Panc1 (cell line): ENCODE results near the gene NNT. TPM values are rescaled to one million over a fixed set of nuclear protein-coding genes. Genes with fewer than 3 reads are reported as not detected.

Source experiments
- ATAC-seq: fragments of 200-7000 bp; cut with Tn5 transposase; 2 replicates; pipeline ENCODE4 v1.9.1; 2020; ENCODE audit warnings: mild to moderate bottlenecking, moderate library complexity
- BruUV-seq: library from RNA; stranded (reverse); fragments of 400-500 nt; replicated peaks from 2 replicates; lab custom pipeline; 2021; lab: Mats Ljungman, UMichigan
- CTCF ChIA-PET: fragments of 300-600 bp; sonication (Branson Sonifier 250); formaldehyde crosslinking; loops from one replicate; lab custom pipeline; 2022; ENCODE audit warnings: antibody characterized with exemption; lab: Charles Lee
- POLR2A ChIA-PET: fragments of 300-600 bp; sonication (Branson Sonifier 250); formaldehyde crosslinking; loops from one replicate; lab custom pipeline; 2022; ENCODE audit warnings: antibody characterized with exemption; lab: Charles Lee
- DNase-seq: peaks from one replicate; pipeline ENCODE4 v3.0.0-alpha.2; 2010; ENCODE audit warnings: low read depth, low spot score
- H3K27ac ChIP-seq: 2 replicates; pipeline ENCODE4 v1.5.1; 2011; ENCODE audit warnings: mild to moderate bottlenecking, low read length, inconsistent platforms
- H3K27me3 ChIP-seq: fragments of 200-500 bp; sonication (Bioruptor generic); 2 replicates; pipeline ENCODE4 v1.6.0; 2014; ENCODE audit warnings: low read length, inconsistent platforms; ENCODE audit not compliant: control insufficient read depth, insufficient read depth
- H3K36me3 ChIP-seq: fragments of 200-500 bp; sonication (Bioruptor generic); 2 replicates; pipeline ENCODE4 v1.5.1; 2014; ENCODE audit warnings: inconsistent platforms, mild to moderate bottlenecking, low read length, moderate library complexity; ENCODE audit not compliant: control insufficient read depth, insufficient read depth
- H3K4me1 ChIP-seq: 2 replicates; pipeline ENCODE4 v1.5.1; 2011; ENCODE audit warnings: inconsistent platforms, mild to moderate bottlenecking, low read length, moderate library complexity; ENCODE audit not compliant: control insufficient read depth, insufficient read depth
- H3K4me3 ChIP-seq, 2 experiments: 2 replicates each; pipeline ENCODE4 v1.5.1; 2011 to 2012; ENCODE audit warnings: low read depth in 2 of 2, low read length in 2 of 2, mild to moderate bottlenecking in 2 of 2, inconsistent platforms in 1 of 2, moderate library complexity in 1 of 2
- H3K9me3 ChIP-seq: fragments of 200-500 bp; sonication (Bioruptor generic); 2 replicates; pipeline ENCODE4 v1.5.1; 2014; ENCODE audit warnings: low read depth, mild to moderate bottlenecking, inconsistent platforms, low read length, moderate library complexity; ENCODE audit not compliant: control insufficient read depth, insufficient read depth
- POLR2AphosphoS5 ChIP-seq: IDR thresholded peaks from 2 replicates; pipeline ENCODE4 v1.6.1; 2012; ENCODE audit warnings: mild to moderate bottlenecking, low read depth, low read length, moderate library complexity
- SIN3A ChIP-seq: IDR thresholded peaks from 2 replicates; pipeline ENCODE4 v1.6.1; 2012; ENCODE audit warnings: low read depth, mild to moderate bottlenecking, low read length, moderate library complexity, borderline replicate concordance; ENCODE audit not compliant: insufficient read depth
- TCF7L2 ChIP-seq: IDR thresholded peaks from 2 replicates; pipeline ENCODE4 v1.6.1; 2011; ENCODE audit warnings: mild to moderate bottlenecking, low read depth, low read length, inconsistent platforms
- in situ Hi-C: cut with HindIII; loops from 2 replicates; pipeline ENCODE4 v1.10.0; 2016; ENCODE audit warnings: low sequenced_read_pairs, low pct_unique_long_range_greater_than_20kb
- intact Hi-C: fragments of 100-400 bp; cut with micrococcal nuclease; formaldehyde crosslinking; loops from one replicate; pipeline ENCODE4 v1.10.0; 2022; ENCODE audit not compliant: unreplicated experiment
- total RNA-seq: library from RNA; stranded (reverse); gene quantifications from one replicate; pipeline ENCODE4 v1.2.1, GENCODE V29; 2021; ENCODE audit not compliant: unreplicated experiment
- TF ChIP-seq, protein P1 (sequence below): fragments of 450-650 bp; IDR thresholded peaks from 2 replicates; pipeline ENCODE4 v1.5.1; 2017; ENCODE audit warnings: mild to moderate bottlenecking
- TF ChIP-seq, protein P2 (sequence below), 2 experiments: IDR thresholded peaks; 2 replicates each; pipeline ENCODE4 v1.6.1; 2011 to 2012; ENCODE audit warnings: low read depth in 2 of 2, control low read depth in 1 of 2, low read length in 1 of 2, mild to moderate bottlenecking in 1 of 2, moderate library complexity in 1 of 2; ENCODE audit not compliant: insufficient read depth in 1 of 2

Gene NNT
- total RNA-seq, 1 experiment from 2014 or later = 78.7 TPM

- Histone ChIP-seq H3K9me3 (no peaks in the 10 kb centered on the region), H3K36me3 (peaks cover 28% of the 10 kb centered on the region), H3K27me3 (no peaks in the 10 kb centered on the region), H3K4me3 (no peak overlapping the region), H3K4me1 (no peaks in the 10 kb centered on the region), H3K27ac (no peak overlapping the region)
- BruUV-seq = no TSS peak
- intact Hi-C loops (no loop called here), in situ Hi-C loops (no loop called here)
- CTCF ChIA-PET = no interaction called here
- POLR2A ChIA-PET = no interaction called here
- TF ChIP-seq SIN3A (no peak), TCF7L2 (no peak), POLR2AphosphoS5 (no peak)
- TF ChIP-seq, protein P1, sequence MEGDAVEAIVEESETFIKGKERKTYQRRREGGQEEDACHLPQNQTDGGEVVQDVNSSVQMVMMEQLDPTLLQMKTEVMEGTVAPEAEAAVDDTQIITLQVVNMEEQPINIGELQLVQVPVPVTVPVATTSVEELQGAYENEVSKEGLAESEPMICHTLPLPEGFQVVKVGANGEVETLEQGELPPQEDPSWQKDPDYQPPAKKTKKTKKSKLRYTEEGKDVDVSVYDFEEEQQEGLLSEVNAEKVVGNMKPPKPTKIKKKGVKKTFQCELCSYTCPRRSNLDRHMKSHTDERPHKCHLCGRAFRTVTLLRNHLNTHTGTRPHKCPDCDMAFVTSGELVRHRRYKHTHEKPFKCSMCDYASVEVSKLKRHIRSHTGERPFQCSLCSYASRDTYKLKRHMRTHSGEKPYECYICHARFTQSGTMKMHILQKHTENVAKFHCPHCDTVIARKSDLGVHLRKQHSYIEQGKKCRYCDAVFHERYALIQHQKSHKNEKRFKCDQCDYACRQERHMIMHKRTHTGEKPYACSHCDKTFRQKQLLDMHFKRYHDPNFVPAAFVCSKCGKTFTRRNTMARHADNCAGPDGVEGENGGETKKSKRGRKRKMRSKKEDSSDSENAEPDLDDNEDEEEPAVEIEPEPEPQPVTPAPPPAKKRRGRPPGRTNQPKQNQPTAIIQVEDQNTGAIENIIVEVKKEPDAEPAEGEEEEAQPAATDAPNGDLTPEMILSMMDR = no peak
- TF ChIP-seq, protein P2, sequence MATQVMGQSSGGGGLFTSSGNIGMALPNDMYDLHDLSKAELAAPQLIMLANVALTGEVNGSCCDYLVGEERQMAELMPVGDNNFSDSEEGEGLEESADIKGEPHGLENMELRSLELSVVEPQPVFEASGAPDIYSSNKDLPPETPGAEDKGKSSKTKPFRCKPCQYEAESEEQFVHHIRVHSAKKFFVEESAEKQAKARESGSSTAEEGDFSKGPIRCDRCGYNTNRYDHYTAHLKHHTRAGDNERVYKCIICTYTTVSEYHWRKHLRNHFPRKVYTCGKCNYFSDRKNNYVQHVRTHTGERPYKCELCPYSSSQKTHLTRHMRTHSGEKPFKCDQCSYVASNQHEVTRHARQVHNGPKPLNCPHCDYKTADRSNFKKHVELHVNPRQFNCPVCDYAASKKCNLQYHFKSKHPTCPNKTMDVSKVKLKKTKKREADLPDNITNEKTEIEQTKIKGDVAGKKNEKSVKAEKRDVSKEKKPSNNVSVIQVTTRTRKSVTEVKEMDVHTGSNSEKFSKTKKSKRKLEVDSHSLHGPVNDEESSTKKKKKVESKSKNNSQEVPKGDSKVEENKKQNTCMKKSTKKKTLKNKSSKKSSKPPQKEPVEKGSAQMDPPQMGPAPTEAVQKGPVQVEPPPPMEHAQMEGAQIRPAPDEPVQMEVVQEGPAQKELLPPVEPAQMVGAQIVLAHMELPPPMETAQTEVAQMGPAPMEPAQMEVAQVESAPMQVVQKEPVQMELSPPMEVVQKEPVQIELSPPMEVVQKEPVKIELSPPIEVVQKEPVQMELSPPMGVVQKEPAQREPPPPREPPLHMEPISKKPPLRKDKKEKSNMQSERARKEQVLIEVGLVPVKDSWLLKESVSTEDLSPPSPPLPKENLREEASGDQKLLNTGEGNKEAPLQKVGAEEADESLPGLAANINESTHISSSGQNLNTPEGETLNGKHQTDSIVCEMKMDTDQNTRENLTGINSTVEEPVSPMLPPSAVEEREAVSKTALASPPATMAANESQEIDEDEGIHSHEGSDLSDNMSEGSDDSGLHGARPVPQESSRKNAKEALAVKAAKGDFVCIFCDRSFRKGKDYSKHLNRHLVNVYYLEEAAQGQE (IDR thresholded peaks at IDR 0.05; ENCODE audit: insufficient read depth in 1 of 2, low read depth in 2 of 2, low read length in 1 of 2) = no peak
- ATAC-seq = no peak
- DNase-seq = no peak
Observed at GRCh38 chr5:43615445-43616184, 12.6 kb downstream of the NNT start.

GRCh38 chr5:43616535-43616934 is 13.6 kb downstream of the NNT start:
- no peaks in the 10 kb centered on the region for H3K27me3 ChIP-seq
- peaks cover 28% of the 10 kb centered on the region for H3K36me3 ChIP-seq
- H3K4me3 ChIP-seq = no peak overlapping the region
- in situ Hi-C loops = no loop called here
- BruUV-seq = no TSS peak
- intact Hi-C loops = no loop called here
- no peak for DNase-seq
- H3K27ac ChIP-seq = no peak overlapping the region
- TF ChIP-seq SIN3A (no peak), POLR2AphosphoS5 (no peak), TCF7L2 (no peak)
- TF ChIP-seq, protein P1 = no peak
- TF ChIP-seq, protein P2 (IDR thresholded peaks at IDR 0.05; ENCODE audit: insufficient read depth in 1 of 2, low read depth in 2 of 2, low read length in 1 of 2) = no peak
- no peak for ATAC-seq
- CTCF ChIA-PET = no interaction called here
- H3K4me1 ChIP-seq = no peaks in the 10 kb centered on the region
- no peaks in the 10 kb centered on the region for H3K9me3 ChIP-seq
- POLR2A ChIA-PET = no interaction called here
